AG09309 (cell line): ENCODE results near the gene ERBB2.

ENCODE experiments used
- DNase-seq: peaks from one replicate; pipeline ENCODE4 v3.0.0-alpha.2; 2010; ENCODE audit warnings: low read depth
- H3K4me3 ChIP-seq: 2 replicates; pipeline ENCODE4 v1.5.1; 2011; ENCODE audit warnings: mild to moderate bottlenecking, low read depth, low read length, moderate library complexity; ENCODE audit not compliant: control insufficient read depth
- CTCF ChIP-seq: IDR thresholded peaks from 2 replicates; pipeline ENCODE4 v1.5.1; 2011; ENCODE audit warnings: mild to moderate bottlenecking, low read depth, low read length, inconsistent platforms; ENCODE audit not compliant: insufficient read depth, control insufficient read depth; ENCODE audit errors: missing control alignments

Gene ERBB2

DNA sequence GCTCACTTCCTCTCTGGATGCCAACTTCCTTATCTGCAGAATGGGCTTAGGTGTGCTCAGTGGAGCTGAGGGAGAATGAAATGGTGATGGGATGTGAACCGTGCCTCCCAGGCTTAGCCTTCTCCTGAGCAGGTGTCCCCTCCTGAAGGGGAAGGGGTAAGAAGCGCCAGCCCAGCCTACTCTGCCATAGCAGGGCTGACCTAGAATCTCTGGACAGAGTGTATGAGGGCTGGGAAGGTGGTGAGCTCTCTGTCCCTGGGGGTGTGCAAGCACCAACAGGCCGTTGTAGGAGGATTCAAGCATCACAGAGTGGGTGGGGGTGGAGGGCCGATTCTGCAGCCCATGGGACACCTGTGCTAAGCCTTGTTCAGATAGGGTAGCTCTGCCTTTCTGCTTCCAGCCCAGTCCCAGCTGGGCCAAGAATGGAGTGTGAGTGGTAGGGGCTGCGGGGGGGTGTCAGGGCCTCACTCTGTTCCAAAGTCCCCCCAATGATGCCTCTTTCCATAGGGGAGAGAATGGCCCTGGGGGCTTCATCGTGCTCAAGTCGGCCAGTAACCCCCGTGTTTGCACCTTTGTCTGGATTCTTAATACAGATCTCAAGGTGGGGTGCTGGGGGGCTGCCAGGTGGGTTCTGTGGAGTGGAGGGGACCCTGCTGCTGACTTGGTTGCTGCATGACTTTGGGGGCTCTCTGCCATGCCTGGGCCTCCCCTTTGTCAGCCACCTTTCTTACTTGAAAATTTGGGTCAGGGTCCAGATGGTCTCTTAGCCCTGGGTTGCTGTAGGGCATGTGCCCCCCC lies 37.9 kb upstream of the ERBB2 start:
- H3K4me3 ChIP-seq: no peak overlapping the region
- no peak for TF ChIP-seq CTCF
- DNase-seq: no peak

DNA sequence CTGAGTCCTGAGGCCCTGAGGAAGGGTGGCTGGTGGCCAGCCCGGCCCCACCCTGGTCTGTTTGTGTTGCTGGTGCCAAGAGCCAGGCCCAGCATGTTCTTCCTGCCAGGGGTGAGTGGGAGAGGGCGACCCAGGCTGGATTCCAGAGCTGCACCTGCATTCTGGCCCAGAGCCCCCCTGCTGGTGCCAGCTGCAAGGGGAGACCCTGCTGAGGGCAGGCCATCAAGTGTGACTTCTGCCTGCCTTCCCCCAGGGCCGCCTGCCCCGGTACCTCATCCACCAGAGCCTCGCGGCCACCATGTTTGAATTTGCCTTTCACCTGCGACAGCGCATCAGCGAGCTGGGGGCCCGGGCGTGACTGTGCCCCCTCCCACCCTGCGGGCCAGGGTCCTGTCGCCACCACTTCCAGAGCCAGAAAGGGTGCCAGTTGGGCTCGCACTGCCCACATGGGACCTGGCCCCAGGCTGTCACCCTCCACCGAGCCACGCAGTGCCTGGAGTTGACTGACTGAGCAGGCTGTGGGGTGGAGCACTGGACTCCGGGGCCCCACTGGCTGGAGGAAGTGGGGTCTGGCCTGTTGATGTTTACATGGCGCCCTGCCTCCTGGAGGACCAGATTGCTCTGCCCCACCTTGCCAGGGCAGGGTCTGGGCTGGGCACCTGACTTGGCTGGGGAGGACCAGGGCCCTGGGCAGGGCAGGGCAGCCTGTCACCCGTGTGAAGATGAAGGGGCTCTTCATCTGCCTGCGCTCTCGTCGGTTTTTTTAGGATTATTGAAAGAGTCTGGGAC lies 37.1 kb upstream of the ERBB2 start:
- TF ChIP-seq CTCF: no peak
- H3K4me3 ChIP-seq: no peak overlapping the region
- no peak for DNase-seq

DNA sequence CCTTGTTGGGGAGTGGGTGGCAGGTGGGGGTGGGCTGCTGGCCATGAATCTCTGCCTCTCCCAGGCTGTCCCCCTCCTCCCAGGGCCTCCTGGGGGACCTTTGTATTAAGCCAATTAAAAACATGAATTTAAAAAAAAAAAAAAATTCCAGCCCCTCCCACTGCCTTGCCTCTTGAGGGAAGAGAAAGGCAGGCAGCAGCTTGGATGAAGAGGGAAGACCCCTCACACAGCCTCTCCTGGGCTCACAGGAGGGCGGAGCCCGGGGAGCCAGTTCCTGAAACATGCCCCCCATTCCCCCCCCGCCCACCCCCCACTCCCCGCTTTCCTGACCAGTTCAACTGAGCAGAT lies 36.5 kb upstream of the ERBB2 start:
- DNase-seq: no peak
- H3K4me3 ChIP-seq: no peak overlapping the region
- TF ChIP-seq CTCF: no peak

DNA sequence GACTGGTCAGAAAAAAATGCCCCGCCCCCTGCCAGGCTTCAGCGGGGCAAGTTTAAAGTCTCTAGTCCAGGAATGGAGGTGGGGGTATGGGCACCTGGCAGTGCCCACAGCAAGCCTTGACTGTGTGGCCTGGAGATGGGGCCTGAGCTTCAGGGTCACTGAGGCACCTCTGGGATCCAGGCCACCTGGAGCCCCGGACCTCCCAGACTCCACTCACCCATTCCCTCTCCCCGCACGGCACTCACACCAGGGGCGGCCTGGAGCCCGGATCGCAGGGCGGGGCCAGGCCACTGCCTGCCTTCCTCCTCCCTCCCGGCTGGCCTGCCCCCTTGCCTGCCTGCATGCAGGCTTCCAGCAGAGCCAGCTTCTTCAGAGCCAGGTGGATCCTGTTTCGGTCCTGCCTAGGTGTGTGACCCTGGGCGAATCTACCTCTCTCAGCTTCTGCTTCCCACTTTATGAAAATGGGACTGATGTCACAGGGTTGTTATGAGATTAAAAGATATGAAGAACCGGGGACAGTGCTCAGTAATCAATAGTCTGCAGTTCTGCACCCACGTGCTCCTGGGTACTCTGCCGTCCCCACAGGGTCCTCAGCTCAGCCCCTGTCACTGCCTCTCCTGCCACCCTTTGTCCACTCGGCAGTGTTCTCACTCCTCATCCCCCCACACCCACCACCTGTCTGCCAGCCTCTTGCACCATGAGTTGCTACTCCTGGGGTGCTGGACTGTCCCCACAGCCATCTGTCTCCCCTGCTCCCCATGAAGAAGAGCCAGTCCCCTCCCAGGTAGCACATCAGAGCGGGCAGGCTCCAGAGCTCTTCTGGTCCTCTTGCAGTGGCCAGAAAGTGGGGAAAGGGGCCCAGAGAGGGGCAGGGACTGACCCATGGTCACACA lies 35.9 kb upstream of the ERBB2 start:
- no peak for TF ChIP-seq CTCF
- DNase-seq: no peak
- no peak overlapping the region for H3K4me3 ChIP-seq

DNA sequence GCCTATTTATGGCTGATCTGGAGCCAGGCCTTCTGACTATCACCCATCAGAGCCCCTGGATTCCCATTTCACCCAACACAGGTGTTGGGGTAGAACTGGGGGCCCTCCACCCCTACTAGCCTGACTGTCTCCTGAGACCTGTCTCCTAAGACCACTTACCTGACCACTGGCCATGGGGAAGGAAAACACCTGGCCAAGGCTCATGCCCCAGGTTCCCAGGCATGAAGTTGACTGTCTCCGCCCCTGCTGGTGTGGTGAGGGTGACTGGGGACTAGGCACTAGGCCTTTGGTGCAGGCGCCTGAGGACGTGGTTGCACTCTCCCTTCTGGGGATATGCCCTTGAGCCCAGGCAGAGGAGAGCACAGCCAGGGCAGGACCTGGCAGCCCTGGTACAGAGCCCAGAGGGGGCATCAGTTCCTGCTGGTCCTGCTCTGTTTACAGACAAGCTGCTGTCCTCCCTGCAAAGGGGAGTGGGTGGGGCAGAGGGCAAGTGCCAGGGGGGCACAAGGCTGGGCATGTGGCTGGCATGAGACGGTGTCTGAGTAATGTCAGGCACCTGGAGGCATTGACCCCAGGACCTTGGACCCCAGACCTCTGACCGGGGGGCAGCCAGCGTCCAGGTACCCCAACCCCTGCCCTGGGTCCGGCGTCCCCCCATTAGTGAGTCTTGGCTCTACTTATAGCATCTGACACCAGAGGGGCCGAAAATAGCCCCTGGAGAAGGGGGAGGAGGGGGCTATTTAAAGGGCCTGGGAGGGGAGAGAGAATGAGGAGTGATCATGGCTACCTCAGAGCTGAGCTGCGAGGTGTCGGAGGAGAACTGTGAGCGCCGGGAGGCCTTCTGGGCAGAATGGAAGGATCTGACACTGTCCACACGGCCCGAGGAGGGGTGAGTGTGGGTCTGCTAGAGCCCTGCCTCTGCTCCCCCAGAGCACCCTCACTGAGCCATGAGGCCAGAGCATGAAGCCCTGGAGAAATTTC lies 35.0 kb upstream of the ERBB2 start, which contains the start of gene TCAP:
TSS of gene TCAP (plus strand) at position 769 of the 981 bp plus-strand sequence. CDS start at position 780, 11 bp downstream.
- no peak within 1 kb of the TSS for H3K4me3 ChIP-seq
- DNase-seq: no peak
- TF ChIP-seq CTCF: no peak

DNA sequence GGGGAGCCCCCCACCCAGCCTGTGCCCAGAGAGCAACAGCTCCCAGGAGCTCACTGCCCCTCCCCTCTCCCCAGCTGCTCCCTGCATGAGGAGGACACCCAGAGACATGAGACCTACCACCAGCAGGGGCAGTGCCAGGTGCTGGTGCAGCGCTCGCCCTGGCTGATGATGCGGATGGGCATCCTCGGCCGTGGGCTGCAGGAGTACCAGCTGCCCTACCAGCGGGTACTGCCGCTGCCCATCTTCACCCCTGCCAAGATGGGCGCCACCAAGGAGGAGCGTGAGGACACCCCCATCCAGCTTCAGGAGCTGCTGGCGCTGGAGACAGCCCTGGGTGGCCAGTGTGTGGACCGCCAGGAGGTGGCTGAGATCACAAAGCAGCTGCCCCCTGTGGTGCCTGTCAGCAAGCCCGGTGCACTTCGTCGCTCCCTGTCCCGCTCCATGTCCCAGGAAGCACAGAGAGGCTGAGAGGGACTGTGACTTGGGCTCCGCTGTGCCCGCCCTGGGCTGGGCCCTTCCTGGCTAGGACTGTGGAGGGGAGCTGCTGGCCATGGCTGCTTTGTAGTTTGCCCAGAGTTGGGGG lies 34.1 kb upstream of the ERBB2 start:
- DNase-seq: no peak
- H3K4me3 ChIP-seq: no peak overlapping the region
- peak; percentile 23 for TF ChIP-seq CTCF
